HUDEP-2 (cell line): Measurements from ENCODE around the gene OSTF1.

Experiments
- DNase-seq, 76 experiments: peaks; one replicate each; lab custom pipeline; 2025; ENCODE audit not compliant: unreplicated experiment in 76 of 76; lab: John Stamatoyannopoulos, UW

OSTF1 gene

GRCh38 chr9:75152416-75152815 is 64.1 kb downstream of the OSTF1 start:
- no peak for DNase-seq

- no peak for DNase-seq
These were observed 68.5 kb downstream of the OSTF1 start for GRCh38 chr9:75156858-75157257.

- DNase-seq = no peak
These were observed 73.0 kb downstream of the OSTF1 start for GRCh38 chr9:75161116-75161857.

- no peak for DNase-seq
These were observed 75.5 kb downstream of the OSTF1 start for GRCh38 chr9:75163764-75164163.

GRCh38 chr9:75164573-75164972 is 76.3 kb downstream of the OSTF1 start:
- DNase-seq = no peak

GRCh38 chr9:75167281-75167680 is 79.0 kb downstream of the OSTF1 start:
- no peak for DNase-seq

GRCh38 chr9:75168270-75169178 is 80.2 kb downstream of the OSTF1 start:
- DNase-seq = no peak

- DNase-seq = no peak
These were observed 81.3 kb downstream of the OSTF1 start for GRCh38 chr9:75169623-75170022.

GRCh38 chr9:75170898-75171360 is 82.6 kb downstream of the OSTF1 start:
- no peak for DNase-seq

- no peak for DNase-seq
These were observed 87.1 kb downstream of the OSTF1 start for GRCh38 chr9:75175395-75175794.

- DNase-seq = no peak
These were observed 87.7 kb downstream of the OSTF1 start for GRCh38 chr9:75176037-75176436.

- peak in 12 of 76 experiments; percentile 1 to 29 (median 19) for DNase-seq
These were observed 93.4 kb downstream of the OSTF1 start for GRCh38 chr9:75181750-75182149.

- no peak for DNase-seq
These were observed 95.0 kb downstream of the OSTF1 start for GRCh38 chr9:75183306-75183705.

GRCh38 chr9:75184471-75184870 is 96.2 kb downstream of the OSTF1 start:
- DNase-seq = no peak

GRCh38 chr9:75185585-75186170 is 97.4 kb downstream of the OSTF1 start:
- peak in 41 of 76 experiments; percentile 3 to 53 (median 20) for DNase-seq

GRCh38 chr9:75186767-75187380 is 98.6 kb downstream of the OSTF1 start:
- peak in 6 of 76 experiments; percentile 1 to 22 (median 8) for DNase-seq

GRCh38 chr9:75188756-75189155 is 100.4 kb downstream of the OSTF1 start:
- DNase-seq = no peak

GRCh38 chr9:75190762-75191161 is 102.4 kb downstream of the OSTF1 start:
- no peak for DNase-seq
